Gastroesophageal sphincter (tissue), 4 donors: ENCODE results near the gene CBARP. TPM values are rescaled to one million over a fixed set of nuclear protein-coding genes. Genes with fewer than 3 reads are reported as not detected.

Source experiments
- ATAC-seq: fragments of 150-250 bp; one replicate; pipeline ENCODE4 v1.9.1; 2016; ENCODE audit warnings: mild to moderate bottlenecking, moderate library complexity
- H3K27ac ChIP-seq, 4 donors: fragments of 200-600 bp; sonication (generic) in 3 of 4; 1 replicate in 3 of 4; 2 replicates in 1 of 4; pipeline ENCODE4 v1.5.1; 2016 to 2019
- H3K27me3 ChIP-seq: fragments of 200-600 bp; sonication (generic); one replicate; pipeline ENCODE4 v1.5.1; 2019
- H3K36me3 ChIP-seq, 2 donors: fragments of 200-600 bp; sonication (generic); one replicate each; pipeline ENCODE4 v1.5.1; 2019; ENCODE audit warnings: control low read depth in 1 of 2
- H3K4me1 ChIP-seq, 3 donors: fragments of 200-600 bp; sonication (generic); 1 replicate in 2 of 3; 2 replicates in 1 of 3; pipeline ENCODE4 v1.5.1; 2016 to 2019; ENCODE audit warnings: control low read depth in 2 of 3
- H3K4me3 ChIP-seq, 2 donors: fragments of 200-600 bp; sonication (generic); one replicate each; pipeline ENCODE4 v1.5.1; 2019; ENCODE audit warnings: mild to moderate bottlenecking in 1 of 2, moderate library complexity in 1 of 2
- H3K9me3 ChIP-seq, 3 donors: fragments of 200-600 bp; sonication (generic); one replicate each; pipeline ENCODE4 v1.5.1; 2017 to 2019; ENCODE audit warnings: control low read depth in 2 of 3
- CTCF ChIP-seq, 4 experiments: fragments of 200-600 bp in 2 of 4; fragments of 450-650 bp in 2 of 4; sonication (generic) in 1 of 4; IDR thresholded peaks; one replicate each; pipeline ENCODE4 v1.5.1; 2017 to 2019; ENCODE audit warnings: antibody characterized with exemption in 4 of 4, mild to moderate bottlenecking in 2 of 4, moderate library complexity in 2 of 4
- EP300 ChIP-seq: sonication (generic); formaldehyde crosslinking; IDR thresholded peaks from one replicate; pipeline ENCODE4 v1.6.1; 2017; ENCODE audit warnings: antibody characterized with exemption, mild to moderate bottlenecking
- POLR2A ChIP-seq, 2 donors: fragments of 450-650 bp; IDR thresholded peaks; one replicate each; pipeline ENCODE4 v1.6.1; 2017; ENCODE audit warnings: antibody characterized with exemption in 2 of 2, mild to moderate bottlenecking in 2 of 2, moderate library complexity in 1 of 2
- POLR2AphosphoS5 ChIP-seq: sonication (generic); formaldehyde crosslinking; IDR thresholded peaks from one replicate; pipeline ENCODE4 v1.6.1; 2017; ENCODE audit warnings: antibody characterized with exemption
- WGBS, 2 donors: methylation state at CpG; one replicate each; pipeline ENCODE4 v1.1.5; 2018; ENCODE audit warnings: low coverage in 1 of 2; 5-methylcytosine and 5-hydroxymethylcytosine counted together
- total RNA-seq, 4 donors: library from RNA; depleted of rRNA; stranded (reverse); fragments of >200 nt; gene quantifications; one replicate each; pipeline ENCODE4 v1.1.0, GENCODE V29; 2016

CBARP gene
- total RNA-seq, 4 donors from 2014 or later: 0.13 to 0.73 (median 0.49) TPM; not detected in 1

GRCh38 chr19:1217366-1217765 is 20.4 kb downstream of the CBARP start:
- no peaks in the 10 kb centered on the region for H3K9me3 ChIP-seq
- H3K27me3 ChIP-seq: no peaks in the 10 kb centered on the region
- no peak for ATAC-seq
- WGBS, 2 donors: 30 to 91% methylated on average over 2 to 6 of the region's 15 CpGs
- H3K27ac ChIP-seq: peak overlapping the region in 3 of 4 donors; percentile 87 to 89 (median 87)
- H3K36me3 ChIP-seq: peaks cover 0 to 31% of the 10 kb centered on the region in 2 donors
- H3K4me1 ChIP-seq: peaks cover 0 to 100% (median 58%) of the 10 kb centered on the region in 3 donors
- no peak overlapping the region for H3K4me3 ChIP-seq
- no peak for TF ChIP-seq POLR2AphosphoS5
- no peak for TF ChIP-seq EP300
- TF ChIP-seq CTCF (IDR thresholded peaks at IDR 0.05): no peak
- no peak for TF ChIP-seq POLR2A (IDR thresholded peaks at IDR 0.05)

GRCh38 chr19:1216756-1217155 is 21.0 kb downstream of the CBARP start:
- 67 to 86% methylated on average over 3 of the region's 12 CpGs for WGBS, 2 donors
- H3K27me3 ChIP-seq: no peaks in the 10 kb centered on the region
- peak overlapping the region in 3 of 4 donors; percentile 87 to 89 (median 87) for H3K27ac ChIP-seq
- peaks cover 0 to 26% of the 10 kb centered on the region in 2 donors for H3K36me3 ChIP-seq
- H3K4me3 ChIP-seq: no peak overlapping the region
- TF ChIP-seq POLR2AphosphoS5 (no peak), CTCF (IDR thresholded peaks at IDR 0.05) (no peak), POLR2A (IDR thresholded peaks at IDR 0.05) (no peak), EP300 (no peak)
- ATAC-seq: no peak
- H3K4me1 ChIP-seq: peaks cover 0 to 100% (median 55%) of the 10 kb centered on the region in 3 donors
- H3K9me3 ChIP-seq: no peaks in the 10 kb centered on the region

- peak; percentile 70 for ATAC-seq
- Histone ChIP-seq H3K27me3 (no peaks in the 10 kb centered on the region), H3K9me3 (no peaks in the 10 kb centered on the region), H3K36me3 (peaks cover 0 to 22% of the 10 kb centered on the region in 2 donors), H3K4me3 (peak overlapping the region in 1 of 2 donors; percentile 21), H3K4me1 (peaks cover 0 to 100% (median 50%) of the 10 kb centered on the region in 3 donors), H3K27ac (peak overlapping the region; percentile 70 to 89 (median 87))
- WGBS, 2 donors: 54% methylated on average over 6 of the region's 26 CpGs; no CpG with 5 or more reads in 1 of the 2 donors
- TF ChIP-seq POLR2A (IDR thresholded peaks at IDR 0.05) (no peak), CTCF (IDR thresholded peaks at IDR 0.05) (peak in 2 of 4 experiments; percentile 5 to 13), POLR2AphosphoS5 (peak; percentile 60)
These were observed 22.7 kb downstream of the CBARP start for GRCh38 chr19:1214862-1215731.

GRCh38 chr19:1214299-1214861 is 23.4 kb downstream of the CBARP start:
- WGBS, 2 donors: 90% methylated on average over 4 of the region's 21 CpGs; no CpG with 5 or more reads in 1 of the 2 donors
- peak; percentile 4 for ATAC-seq
- peaks cover 0 to 20% of the 10 kb centered on the region in 2 donors for H3K36me3 ChIP-seq
- no peak for TF ChIP-seq POLR2AphosphoS5
- no peak for TF ChIP-seq EP300
- TF ChIP-seq CTCF (IDR thresholded peaks at IDR 0.05): no peak
- TF ChIP-seq POLR2A (IDR thresholded peaks at IDR 0.05): no peak
- no peaks in the 10 kb centered on the region for H3K9me3 ChIP-seq
- no peaks in the 10 kb centered on the region for H3K27me3 ChIP-seq
- peak overlapping the region; percentile 70 to 89 (median 87) for H3K27ac ChIP-seq
- peak overlapping the region in 1 of 2 donors; percentile 21 for H3K4me3 ChIP-seq
- H3K4me1 ChIP-seq: peaks cover 0 to 100% (median 57%) of the 10 kb centered on the region in 3 donors
